Measurements from ENCODE around the gene SLC28A2.

GRCh38 chr15:45288947-45289346 is 36.9 kb downstream of the SLC28A2 start:
- no peak for TF ChIP-seq TARDBP (IDR thresholded peaks at IDR 0.05)
- TF ChIP-seq ELF4 (IDR thresholded peaks at IDR 0.05), result no peak
- no peak for TF ChIP-seq PKNOX1 (IDR thresholded peaks at IDR 0.05)
- TF ChIP-seq LEF1 (IDR thresholded peaks at IDR 0.05; ENCODE audit: borderline replicate concordance), result no peak
- no peak for TF ChIP-seq FOXA1 (IDR thresholded peaks at IDR 0.05)
- no peak for TF ChIP-seq BHLHE40 (IDR thresholded peaks at IDR 0.05; ENCODE audit: borderline replicate concordance)
- TF ChIP-seq ARNT (IDR thresholded peaks at IDR 0.05), result no peak
- no peak for TF ChIP-seq CTBP1 (IDR thresholded peaks at IDR 0.05; ENCODE audit: borderline replicate concordance)
- no peak for TF ChIP-seq FOXK2 (IDR thresholded peaks at IDR 0.05)
- no peak for TF ChIP-seq L3MBTL2 (conservative IDR thresholded peaks at IDR 0.05)
- no peak for TF ChIP-seq FOXM1 (IDR thresholded peaks at IDR 0.05; ENCODE audit: borderline replicate concordance)
- no peak for TF ChIP-seq ZNF384 (IDR thresholded peaks at IDR 0.05)
- TF ChIP-seq SP1 (IDR thresholded peaks at IDR 0.05), result no peak
